Activated CD8-positive, alpha-beta memory T cell treated with anti-CD3 and anti-CD28 coated beads, Interleukin-2, amount 50 U/mL, for 24 hours (primary cell): Measurements from ENCODE around the gene BICC1.

Experiments used
- DNase-seq: peaks from one replicate; pipeline ENCODE4 v3.0.0-alpha.2; 2020; ENCODE audit errors: extremely low read depth

The BICC1 gene

GRCh38 chr10:58512491-58513187 is at the start of gene BICC1:
TSS of gene BICC1 (plus strand) at chr10:58512872. CDS start at chr10:58513144, 272 bp downstream.
- no peak for DNase-seq

- no peak for DNase-seq
Measured at GRCh38 chr10:58464956-58465355, 47.7 kb upstream of the BICC1 start.

GRCh38 chr10:58465629-58466028 is 47.0 kb upstream of the BICC1 start:
- no peak for DNase-seq

GRCh38 chr10:58467931-58468635 is 44.6 kb upstream of the BICC1 start:
- DNase-seq: no peak

- DNase-seq: no peak
Measured at GRCh38 chr10:58473976-58474375, 38.7 kb upstream of the BICC1 start.

- DNase-seq: no peak
Measured at GRCh38 chr10:58475322-58476277, 37.1 kb upstream of the BICC1 start.

- no peak for DNase-seq
Measured at GRCh38 chr10:58477122-58477521, 35.5 kb upstream of the BICC1 start.

- no peak for DNase-seq
Measured at GRCh38 chr10:58477902-58478301, 34.8 kb upstream of the BICC1 start.

GRCh38 chr10:58479045-58479444 is 33.6 kb upstream of the BICC1 start:
- DNase-seq: no peak

- no peak for DNase-seq
Measured at GRCh38 chr10:58480321-58480720, 32.4 kb upstream of the BICC1 start.

- DNase-seq: no peak
Measured at GRCh38 chr10:58481569-58482109, 31.0 kb upstream of the BICC1 start.

- no peak for DNase-seq
Measured at GRCh38 chr10:58486821-58487220, 25.9 kb upstream of the BICC1 start.

- DNase-seq: no peak
Measured at GRCh38 chr10:58488921-58489320, 23.8 kb upstream of the BICC1 start.

- no peak for DNase-seq
Measured at GRCh38 chr10:58502956-58503355, 9.7 kb upstream of the BICC1 start.

GRCh38 chr10:58508316-58508715 is 4.4 kb upstream of the BICC1 start:
- no peak for DNase-seq

GRCh38 chr10:58511765-58512490 is 744 bp upstream of the BICC1 start:
- no peak for DNase-seq

GRCh38 chr10:58513188-58514110 is 777 bp downstream of the BICC1 start:
- no peak for DNase-seq

- no peak for DNase-seq
Measured at GRCh38 chr10:58514111-58514770, 1.6 kb downstream of the BICC1 start.

- no peak for DNase-seq
Measured at GRCh38 chr10:58515291-58515941, 2.7 kb downstream of the BICC1 start.
